Measurements from ENCODE around the gene BDKRB1.

Gene BDKRB1

GRCh38 chr14:96260341-96260821 is 4.4 kb downstream of the BDKRB1 start:
- TF ChIP-seq TEAD4 (IDR thresholded peaks at IDR 0.05) (no peak), YY1 (IDR thresholded peaks at IDR 0.05; ENCODE audit: low read depth) (no peak), EP300 (IDR thresholded peaks at IDR 0.05; ENCODE audit: borderline replicate concordance) (no peak), TCF12 (IDR thresholded peaks at IDR 0.05; ENCODE audit: low read depth) (no peak), NFIC (IDR thresholded peaks at IDR 0.05) (no peak), RAD21 (IDR thresholded peaks at IDR 0.05; ENCODE audit: low read depth) (no peak), USF1 (IDR thresholded peaks at IDR 0.05) (no peak), EGR1 (IDR thresholded peaks at IDR 0.05) (no peak), TAF1 (IDR thresholded peaks at IDR 0.05; ENCODE audit: low read depth) (no peak), FOXM1 (IDR thresholded peaks at IDR 0.05; ENCODE audit: borderline replicate concordance, low read depth) (no peak), MAX (IDR thresholded peaks at IDR 0.05) (no peak), CEBPB (IDR thresholded peaks at IDR 0.05) (no peak)

- TF ChIP-seq USF1 (IDR thresholded peaks at IDR 0.05) (no peak), FOXM1 (IDR thresholded peaks at IDR 0.05; ENCODE audit: borderline replicate concordance, low read depth) (no peak), MAX (IDR thresholded peaks at IDR 0.05) (no peak), REST (IDR thresholded peaks at IDR 0.05; ENCODE audit: low read depth) (no peak), NFIC (IDR thresholded peaks at IDR 0.05) (no peak), RAD21 (IDR thresholded peaks at IDR 0.05; ENCODE audit: low read depth) (no peak), TCF12 (IDR thresholded peaks at IDR 0.05; ENCODE audit: low read depth) (no peak), TAF1 (IDR thresholded peaks at IDR 0.05; ENCODE audit: low read depth) (no peak), ZBTB7A (IDR thresholded peaks at IDR 0.05; ENCODE audit: low read depth) (no peak)
Observed at GRCh38 chr14:96261053-96261452, 5.0 kb downstream of the BDKRB1 start.

- no peak for TF ChIP-seq TAF1 (IDR thresholded peaks at IDR 0.05; ENCODE audit: low read depth)
- TF ChIP-seq TCF12 (IDR thresholded peaks at IDR 0.05; ENCODE audit: low read depth) = no peak
- no peak for TF ChIP-seq REST (IDR thresholded peaks at IDR 0.05; ENCODE audit: low read depth)
- no peak for TF ChIP-seq CEBPB (IDR thresholded peaks at IDR 0.05)
- TF ChIP-seq USF1 (IDR thresholded peaks at IDR 0.05) = no peak
- TF ChIP-seq CREB1 (IDR thresholded peaks at IDR 0.05; ENCODE audit: low read depth) = no peak
- no peak for TF ChIP-seq MAX (IDR thresholded peaks at IDR 0.05)
Observed at GRCh38 chr14:96261772-96262655, 6.0 kb downstream of the BDKRB1 start.

- TF ChIP-seq CREB1 (IDR thresholded peaks at IDR 0.05; ENCODE audit: low read depth) = no peak
- no peak for TF ChIP-seq TAF1 (IDR thresholded peaks at IDR 0.05; ENCODE audit: low read depth)
Observed at GRCh38 chr14:96263347-96264199, 7.6 kb downstream of the BDKRB1 start.

- TF ChIP-seq RAD21 (IDR thresholded peaks at IDR 0.05; ENCODE audit: low read depth) = no peak
- no peak for TF ChIP-seq TAF1 (IDR thresholded peaks at IDR 0.05; ENCODE audit: low read depth)
- TF ChIP-seq TEAD4 (IDR thresholded peaks at IDR 0.05) = no peak
- no peak for TF ChIP-seq MAX (IDR thresholded peaks at IDR 0.05)
- TF ChIP-seq REST (IDR thresholded peaks at IDR 0.05; ENCODE audit: low read depth) = no peak
- TF ChIP-seq CREB1 (IDR thresholded peaks at IDR 0.05; ENCODE audit: low read depth) = no peak
- TF ChIP-seq NFIC (IDR thresholded peaks at IDR 0.05) = no peak
- TF ChIP-seq ZBTB7A (IDR thresholded peaks at IDR 0.05; ENCODE audit: low read depth) = no peak
- no peak for TF ChIP-seq YY1 (IDR thresholded peaks at IDR 0.05; ENCODE audit: low read depth)
- TF ChIP-seq FOXM1 (IDR thresholded peaks at IDR 0.05; ENCODE audit: borderline replicate concordance, low read depth) = no peak
Observed at GRCh38 chr14:96264200-96264553, 8.2 kb downstream of the BDKRB1 start.
